CD4-positive, alpha-beta memory T cell (primary cell): ENCODE data around the gene LY9. TPM values are rescaled to one million over a fixed set of nuclear protein-coding genes. Genes with fewer than 3 reads are reported as not detected.

Experiments used
- CTCF ChIA-PET: fragments of 350-600 bp; sonication (Branson Sonifier 250); formaldehyde crosslinking; loops from one replicate; lab custom pipeline; 2021; ENCODE audit warnings: inconsistent platforms; ENCODE audit not compliant: partially characterized antibody; lab: Charles Lee
- POLR2A ChIA-PET: fragments of 350-600 bp; sonication (Branson Sonifier 250); formaldehyde crosslinking; loops from one replicate; lab custom pipeline; 2021; ENCODE audit not compliant: partially characterized antibody; lab: Charles Lee
- DNase-seq, 5 donors: peaks; one replicate each; pipeline versions ENCODE4 v3.0.0 to v3.0.0-alpha.2; 2020 to 2022; ENCODE audit warnings: mixed read lengths in 1 of 5
- H3K27ac ChIP-seq: one replicate; pipeline ENCODE4 v1.7.0; 2013; ENCODE audit warnings: low read depth, low read length
- H3K27me3 ChIP-seq: 2 replicates; pipeline ENCODE4 v1.7.0; 2013; ENCODE audit warnings: mild to moderate bottlenecking, low read length, moderate library complexity; ENCODE audit not compliant: insufficient read depth
- H3K36me3 ChIP-seq: 2 replicates; pipeline ENCODE4 v1.7.0; 2013; ENCODE audit warnings: mild to moderate bottlenecking, low read length, moderate library complexity; ENCODE audit not compliant: insufficient read depth
- H3K4me1 ChIP-seq: 2 replicates; pipeline ENCODE4 v1.7.0; 2013; ENCODE audit warnings: mild to moderate bottlenecking, low read length, moderate library complexity; ENCODE audit not compliant: insufficient read depth
- H3K4me3 ChIP-seq, 2 donors: one replicate each; pipeline ENCODE4 v1.7.0; 2013; ENCODE audit warnings: low read length in 2 of 2, mild to moderate bottlenecking in 1 of 2
- H3K9me3 ChIP-seq, 2 donors: one replicate each; pipeline ENCODE4 v1.7.0; 2013; ENCODE audit warnings: low read length in 2 of 2, control low read depth in 1 of 2; ENCODE audit not compliant: control insufficient read depth in 1 of 2
- H3K27ac Mint-ChIP-seq, 7 donors: one replicate each; pipeline ENCODE4 v1.8.0; 2020 to 2021; ENCODE audit warnings: mixed read lengths in 7 of 7, mild to moderate bottlenecking in 6 of 7, inconsistent platforms in 3 of 7, moderate library complexity in 3 of 7
- H3K27me3 Mint-ChIP-seq, 2 donors: one replicate each; pipeline ENCODE4 v1.8.0; 2020 to 2021; ENCODE audit warnings: mixed read lengths in 2 of 2
- H3K36me3 Mint-ChIP-seq, 2 donors: one replicate each; pipeline ENCODE4 v1.8.0; 2020 to 2021; ENCODE audit warnings: mixed read lengths in 2 of 2, inconsistent platforms in 1 of 2, mild to moderate bottlenecking in 1 of 2
- H3K4me1 Mint-ChIP-seq, 4 donors: one replicate each; pipeline ENCODE4 v1.8.0; 2020 to 2021; ENCODE audit warnings: mixed read lengths in 4 of 4, mild to moderate bottlenecking in 1 of 4
- H3K4me3 Mint-ChIP-seq, 8 donors: one replicate each; pipeline ENCODE4 v1.8.0; 2020 to 2021; ENCODE audit warnings: mixed read lengths in 8 of 8, mild to moderate bottlenecking in 7 of 8, moderate library complexity in 6 of 8, inconsistent platforms in 3 of 8
- H3K9me3 Mint-ChIP-seq, 8 donors: one replicate each; pipeline ENCODE4 v1.8.0; 2020 to 2021; ENCODE audit warnings: mixed read lengths in 8 of 8, mild to moderate bottlenecking in 5 of 8, inconsistent platforms in 3 of 8, moderate library complexity in 1 of 8
- intact Hi-C: fragments of 100-400 bp; cut with micrococcal nuclease; formaldehyde crosslinking; loops from one replicate; pipeline ENCODE4 v1.15.1; 2023
- polyA plus RNA-seq, 2 donors: library from polyadenylated mRNA; unstranded; fragments of 300-500 nt; fragmentation: Illumina TruSeq; gene quantifications; one replicate each; pipeline ENCODE4 v1.2.3, GENCODE V29; 2021
- total RNA-seq, 2 experiments: library from RNA; stranded (reverse); gene quantifications; one replicate each; pipeline ENCODE4 v1.2.3, GENCODE V29; 2021

The LY9 gene
- total and polyA plus RNA-seq, 4 experiments from 2014 or later = 131 to 211 (median 150) TPM

DNA sequence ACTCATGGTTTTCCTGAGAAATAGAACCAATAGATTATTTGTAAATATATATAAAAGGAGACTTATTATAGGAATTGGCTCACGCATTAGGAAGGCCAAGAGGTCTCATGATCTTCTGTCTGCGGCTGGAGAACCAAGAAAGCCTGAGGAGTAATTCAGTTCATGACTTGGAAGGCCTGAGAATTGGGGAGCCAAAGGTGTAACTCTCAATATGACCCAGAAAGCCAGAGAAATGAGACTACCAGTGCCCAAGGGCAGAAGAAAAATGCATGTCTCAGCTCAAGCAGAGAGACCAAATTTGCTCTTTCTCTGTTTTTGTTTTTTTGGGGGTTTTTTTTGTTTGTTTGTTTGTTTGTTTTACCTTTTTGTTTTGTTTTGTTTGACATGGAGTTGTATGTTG is 37.5 kb upstream of the LY9 start:
- Mint-ChIP-seq H3K9me3 (no peaks in the 10 kb centered on the region), H3K4me1 (peaks cover 3 to 21% (median 13%) of the 10 kb centered on the region in 4 donors), H3K4me3 (no peak overlapping the region), H3K36me3 (no peaks in the 10 kb centered on the region), H3K27ac (no peak overlapping the region), H3K27me3 (no peaks in the 10 kb centered on the region)
- H3K27me3 ChIP-seq = no peaks in the 10 kb centered on the region
- ChIA-PET CTCF (interaction anchor here (0.8 to 2.8 kb wide), 3 partner anchors 9 to 18 kb away, joined by 3 to 13 read pairs (median 4); no protein-coding TSS in a partner anchor), POLR2A (no interaction called here)
- H3K4me3 ChIP-seq = no peak overlapping the region
- no peak for DNase-seq
- no peak overlapping the region for H3K27ac ChIP-seq
- H3K36me3 ChIP-seq = no peaks in the 10 kb centered on the region
- peaks cover 16% of the 10 kb centered on the region for H3K4me1 ChIP-seq
- H3K9me3 ChIP-seq = no peaks in the 10 kb centered on the region
- intact Hi-C loops = no loop called here

- no peak for DNase-seq
- CTCF ChIA-PET = interaction anchor here (1.2 to 1.7 kb wide), 3 partner anchors 11 to 17 kb away, joined by 3 to 5 read pairs (median 3); no protein-coding TSS in a partner anchor
- intact Hi-C loops = no loop called here
- H3K4me3 Mint-ChIP-seq = no peak overlapping the region
- H3K9me3 Mint-ChIP-seq = no peaks in the 10 kb centered on the region
- no peaks in the 10 kb centered on the region for H3K36me3 Mint-ChIP-seq
- no peaks in the 10 kb centered on the region for H3K27me3 Mint-ChIP-seq
- peak overlapping the region in 1 of 7 donors; percentile 35 for H3K27ac Mint-ChIP-seq
- H3K4me3 ChIP-seq = no peak overlapping the region
- no peaks in the 10 kb centered on the region for H3K27me3 ChIP-seq
- H3K4me1 ChIP-seq = peaks cover 16% of the 10 kb centered on the region
- no peaks in the 10 kb centered on the region for H3K36me3 ChIP-seq
- POLR2A ChIA-PET = no interaction called here
- H3K9me3 ChIP-seq = no peaks in the 10 kb centered on the region
- H3K4me1 Mint-ChIP-seq = peaks cover 3 to 21% (median 13%) of the 10 kb centered on the region in 4 donors
- H3K27ac ChIP-seq = no peak overlapping the region
These were observed 36.2 kb upstream of the LY9 start for GRCh38 chr1:160759740-160760139.

DNA sequence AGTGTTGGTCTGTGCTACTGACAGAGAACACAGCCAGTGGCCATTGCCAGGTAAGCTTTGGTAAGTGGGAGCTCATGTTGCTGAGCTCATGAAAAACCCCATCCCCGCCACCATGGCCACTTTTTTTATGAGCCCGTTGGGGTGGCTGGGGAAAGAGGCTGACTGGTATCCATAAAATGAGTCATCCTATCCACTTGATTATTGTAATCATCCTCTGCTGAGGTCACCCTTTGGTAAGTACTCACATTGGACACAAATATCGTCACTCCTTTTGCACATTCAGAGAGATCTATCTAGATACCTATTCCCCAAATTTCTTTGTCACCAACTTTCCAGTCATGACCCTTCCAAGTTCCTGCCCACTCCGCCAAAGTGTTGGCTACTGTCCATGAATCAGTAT is 34.9 kb upstream of the LY9 start:
- intact Hi-C loops = no loop called here
- no peaks in the 10 kb centered on the region for H3K27me3 Mint-ChIP-seq
- H3K4me1 Mint-ChIP-seq = peaks cover 1 to 16% (median 10%) of the 10 kb centered on the region in 4 donors
- POLR2A ChIA-PET = no interaction called here
- no peak for DNase-seq
- CTCF ChIA-PET = interaction anchor here (1.1 to 10.0 kb wide), 4 partner anchors 9 to 82 kb away, joined by 3 to 310 read pairs (median 4); no protein-coding TSS in a partner anchor
- H3K27ac ChIP-seq = no peak overlapping the region
- H3K9me3 Mint-ChIP-seq = no peaks in the 10 kb centered on the region
- no peak overlapping the region for H3K4me3 Mint-ChIP-seq
- no peaks in the 10 kb centered on the region for H3K36me3 Mint-ChIP-seq
- no peak overlapping the region for H3K4me3 ChIP-seq
- peaks cover 10% of the 10 kb centered on the region for H3K4me1 ChIP-seq
- H3K27me3 ChIP-seq = no peaks in the 10 kb centered on the region
- H3K27ac Mint-ChIP-seq = no peak overlapping the region
- H3K36me3 ChIP-seq = no peaks in the 10 kb centered on the region
- no peaks in the 10 kb centered on the region for H3K9me3 ChIP-seq

GRCh38 chr1:160761886-160762285 is 34.1 kb upstream of the LY9 start:
- no peak overlapping the region for H3K4me3 Mint-ChIP-seq

DNA sequence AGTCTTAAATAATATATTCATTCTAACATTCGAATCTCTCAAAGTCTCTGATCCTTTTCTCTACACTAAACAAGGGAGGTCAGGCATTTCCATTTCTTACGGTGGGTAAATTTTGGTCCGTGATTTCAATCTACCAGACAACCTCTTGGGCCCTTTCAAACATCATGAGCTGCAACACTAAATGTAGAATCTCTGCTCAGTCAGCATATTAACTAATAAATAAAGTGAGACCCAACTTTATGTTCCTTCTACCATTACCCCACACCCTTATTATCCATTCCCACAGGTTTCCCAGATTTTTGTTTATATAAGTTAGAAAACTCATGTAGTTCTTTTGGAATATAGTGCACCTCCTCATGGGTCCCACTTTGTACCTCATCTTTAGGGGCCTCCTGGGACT is 32.0 kb upstream of the LY9 start:
- H3K4me3 ChIP-seq = no peak overlapping the region
- POLR2A ChIA-PET = interaction anchor here (1.1 to 1.3 kb wide), 2 partner anchors 8 to 36 kb away, joined by 3 read pairs; no protein-coding TSS in a partner anchor
- Mint-ChIP-seq H3K4me3 (no peak overlapping the region), H3K27me3 (no peaks in the 10 kb centered on the region), H3K27ac (no peak overlapping the region), H3K9me3 (no peaks in the 10 kb centered on the region), H3K4me1 (peaks cover 16 to 21% (median 19%) of the 10 kb centered on the region in 4 donors), H3K36me3 (peaks cover 0 to 3% of the 10 kb centered on the region in 2 donors)
- H3K27ac ChIP-seq = no peak overlapping the region
- H3K36me3 ChIP-seq = no peaks in the 10 kb centered on the region
- intact Hi-C loops = no loop called here
- H3K9me3 ChIP-seq = no peaks in the 10 kb centered on the region
- H3K27me3 ChIP-seq = no peaks in the 10 kb centered on the region
- H3K4me1 ChIP-seq = peaks cover 18% of the 10 kb centered on the region
- CTCF ChIA-PET = interaction anchor here (1.0 to 10.0 kb wide), 5 partner anchors 13 to 85 kb away, joined by 3 to 310 read pairs (median 4); no protein-coding TSS in a partner anchor
- DNase-seq = no peak

More at GRCh38 chr1:160761886-160762285, 34.1 kb upstream of the LY9 start:
- Mint-ChIP-seq H3K27ac (no peak overlapping the region), H3K9me3 (no peaks in the 10 kb centered on the region), H3K36me3 (no peaks in the 10 kb centered on the region), H3K27me3 (no peaks in the 10 kb centered on the region), H3K4me1 (peaks cover 3 to 13% (median 9%) of the 10 kb centered on the region in 4 donors)
- no peak overlapping the region for H3K27ac ChIP-seq
- intact Hi-C loops = no loop called here
- POLR2A ChIA-PET = interaction anchor here (0.5 kb wide), 1 partner anchor 223 kb away, joined by 3 read pairs; no protein-coding TSS in a partner anchor
- peaks cover 7% of the 10 kb centered on the region for H3K4me1 ChIP-seq
- H3K9me3 ChIP-seq = no peaks in the 10 kb centered on the region
- no peaks in the 10 kb centered on the region for H3K27me3 ChIP-seq
- no peak overlapping the region for H3K4me3 ChIP-seq
- H3K36me3 ChIP-seq = no peaks in the 10 kb centered on the region
- CTCF ChIA-PET = interaction anchor here (0.7 to 10.0 kb wide), 7 partner anchors 8 to 83 kb away, joined by 3 to 310 read pairs (median 3); no protein-coding TSS in a partner anchor
- no peak for DNase-seq

- Mint-ChIP-seq H3K27me3 (no peaks in the 10 kb centered on the region), H3K36me3 (peaks cover 0 to 3% of the 10 kb centered on the region in 2 donors), H3K4me1 (peaks cover 16 to 21% (median 19%) of the 10 kb centered on the region in 4 donors), H3K9me3 (no peaks in the 10 kb centered on the region), H3K27ac (peak overlapping the region; percentile 93 to 99 (median 97)), H3K4me3 (peak overlapping the region; percentile 83 to 93 (median 88))
- Histone ChIP-seq H3K36me3 (no peaks in the 10 kb centered on the region), H3K27me3 (no peaks in the 10 kb centered on the region), H3K4me1 (peaks cover 18% of the 10 kb centered on the region), H3K27ac (peak overlapping the region; percentile 68), H3K4me3 (peak overlapping the region; percentile 45 to 57), H3K9me3 (no peaks in the 10 kb centered on the region)
- ChIA-PET CTCF (interaction anchor here (0.7 to 10.0 kb wide), 54 partner anchors 9 to 348 kb away, joined by 3 to 310 read pairs (median 6); partner anchors contain the start of genes CD48, ITLN2, LY9 and SLAMF7), POLR2A (interaction anchor here (0.6 to 5.0 kb wide), 26 partner anchors 12 to 511 kb away, joined by 3 to 39 read pairs (median 5); partner anchors contain the start of genes CD48, LY9 and SLAMF1)
- intact Hi-C loops = loop anchor here (1.0 to 5.0 kb wide), 7 partner anchors 19 to 225 kb away; no protein-coding TSS in a partner anchor
- peak; percentile 19 to 53 (median 31) for DNase-seq
These were observed 28.3 kb upstream of the LY9 start for GRCh38 chr1:160767395-160768294.
